Measurements from ENCODE around the gene BACH2.
"Not testable (repeated sequence)": the region's sequence is repeated elsewhere in the genome, so short reads cannot be mapped to it uniquely, and the experiment has no call there.

Gene BACH2

DNA sequence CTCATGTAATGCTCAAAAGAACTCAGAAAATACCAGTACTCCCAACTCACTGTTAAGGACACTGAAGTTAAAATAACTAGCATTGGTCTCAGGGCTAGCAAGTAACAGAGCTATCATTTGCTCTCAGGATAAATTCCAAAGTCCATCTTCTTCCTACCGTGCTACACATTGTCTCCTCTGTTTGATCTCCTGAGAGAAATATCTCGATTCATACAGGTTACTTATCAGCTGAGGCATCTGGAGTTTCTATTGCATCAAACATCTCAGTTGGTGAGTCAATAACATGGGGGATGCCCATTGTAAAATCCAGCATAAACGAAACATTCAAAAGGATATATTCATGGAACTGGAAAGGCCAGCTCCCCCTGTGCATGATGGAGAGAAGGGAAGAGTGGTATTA, 147.4 kb downstream of the BACH2 start:
- no peak for DNase-seq

- no peak for DNase-seq
Observed at GRCh38 chr6:90148867-90149266, 147.8 kb downstream of the BACH2 start.

GRCh38 chr6:90146921-90147649, 149.6 kb downstream of the BACH2 start:
- no peak for DNase-seq

DNA sequence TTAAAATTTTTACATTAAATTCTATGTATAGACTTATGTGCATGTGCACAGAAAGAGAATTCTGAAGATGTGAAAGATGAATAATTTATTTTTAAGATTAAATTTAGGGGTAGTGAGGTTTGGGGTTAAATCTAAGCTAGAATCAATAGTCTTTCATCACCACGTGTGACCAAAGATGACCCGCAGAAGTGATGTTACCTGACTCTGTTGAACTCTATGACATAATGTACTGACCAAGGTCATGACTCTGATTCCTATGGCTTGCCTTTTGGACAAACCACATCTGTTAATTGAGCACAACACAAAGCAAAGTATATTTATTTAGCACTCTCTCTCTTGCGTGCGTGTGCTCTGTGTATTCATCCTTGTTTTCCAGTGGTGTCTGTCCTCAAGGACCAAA, 150.6 kb downstream of the BACH2 start:
- no peak for DNase-seq

- no peak for DNase-seq
Observed at GRCh38 chr6:90144928-90145555, 151.6 kb downstream of the BACH2 start.

DNA sequence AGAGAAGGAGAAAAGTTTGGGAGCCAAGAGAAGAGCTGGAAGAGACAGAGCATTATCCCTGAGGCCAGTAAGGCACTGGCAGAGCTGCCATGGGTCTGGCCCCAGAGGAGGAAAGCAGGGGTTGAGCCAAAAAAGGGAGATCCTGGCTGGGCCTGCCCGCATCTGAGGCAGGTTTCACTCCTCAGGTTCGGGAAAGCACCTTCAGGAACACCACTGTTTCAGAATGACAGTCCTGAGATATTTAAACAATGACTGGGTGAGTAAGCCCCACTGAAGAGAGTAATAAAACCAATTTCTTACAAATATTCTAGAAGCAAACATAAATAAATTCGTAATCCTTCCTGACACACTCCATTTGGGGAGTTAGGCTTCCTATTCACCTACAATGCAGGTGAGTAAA, 152.2 kb downstream of the BACH2 start:
- no peak for DNase-seq

DNA sequence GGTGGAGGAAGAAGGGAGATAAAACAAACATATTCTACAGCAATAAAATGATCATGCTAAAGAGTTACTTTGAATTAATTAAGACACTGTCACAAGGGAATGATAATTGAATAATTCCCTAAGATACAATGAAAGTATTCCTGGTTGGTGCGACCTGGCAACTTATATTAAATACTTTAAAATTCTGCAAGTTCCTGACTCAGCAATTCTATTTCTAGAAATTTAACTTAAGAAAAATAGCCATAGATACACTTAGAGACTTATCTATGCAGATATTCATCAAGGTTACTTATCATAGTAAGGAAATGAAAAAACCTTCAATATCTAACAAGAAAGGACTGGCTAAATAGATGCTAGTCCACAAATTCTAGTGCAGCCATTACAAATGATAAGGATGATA, 156.0 kb downstream of the BACH2 start:
- DNase-seq = no peak

- DNase-seq = no peak
Observed at GRCh38 chr6:90139272-90139817, 157.3 kb downstream of the BACH2 start.

GRCh38 chr6:90136837-90137568, 159.6 kb downstream of the BACH2 start:
- DNase-seq = no peak

- DNase-seq = no peak
Observed at GRCh38 chr6:90136176-90136575, 160.5 kb downstream of the BACH2 start.

- DNase-seq = no peak
Observed at GRCh38 chr6:90135667-90136066, 161.0 kb downstream of the BACH2 start.

GRCh38 chr6:90133664-90134063, 163.0 kb downstream of the BACH2 start:
- not testable (repeated sequence) for DNase-seq

GRCh38 chr6:90131614-90132423, 164.8 kb downstream of the BACH2 start:
- no peak for DNase-seq

- DNase-seq = no peak
Observed at GRCh38 chr6:90131125-90131524, 165.5 kb downstream of the BACH2 start.

- DNase-seq = not testable (repeated sequence)
Observed at GRCh38 chr6:90128687-90129086, 168.0 kb downstream of the BACH2 start.

GRCh38 chr6:90127595-90127994, 169.0 kb downstream of the BACH2 start:
- no peak for DNase-seq

- DNase-seq = no peak
Observed at GRCh38 chr6:90126839-90127238, 169.8 kb downstream of the BACH2 start.

DNA sequence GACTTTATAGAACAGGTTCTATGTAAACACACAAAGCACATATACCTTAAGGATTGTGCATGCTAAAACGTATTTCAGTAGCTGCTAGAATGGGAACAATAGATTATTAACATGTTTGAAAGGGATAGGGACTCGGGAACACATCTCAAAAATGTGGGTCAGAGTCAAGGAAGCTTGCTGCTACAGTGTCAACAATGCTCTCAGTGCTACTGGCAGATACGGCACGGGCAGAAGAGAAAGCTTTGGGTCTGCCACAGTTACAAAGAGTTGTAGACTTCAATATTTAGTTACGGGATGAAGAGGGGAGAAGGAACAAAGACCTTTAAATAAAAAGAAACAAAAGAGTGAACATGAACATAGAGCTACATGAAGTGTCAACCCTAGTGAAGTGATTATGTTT, 170.5 kb downstream of the BACH2 start:
- no peak for DNase-seq

DNA sequence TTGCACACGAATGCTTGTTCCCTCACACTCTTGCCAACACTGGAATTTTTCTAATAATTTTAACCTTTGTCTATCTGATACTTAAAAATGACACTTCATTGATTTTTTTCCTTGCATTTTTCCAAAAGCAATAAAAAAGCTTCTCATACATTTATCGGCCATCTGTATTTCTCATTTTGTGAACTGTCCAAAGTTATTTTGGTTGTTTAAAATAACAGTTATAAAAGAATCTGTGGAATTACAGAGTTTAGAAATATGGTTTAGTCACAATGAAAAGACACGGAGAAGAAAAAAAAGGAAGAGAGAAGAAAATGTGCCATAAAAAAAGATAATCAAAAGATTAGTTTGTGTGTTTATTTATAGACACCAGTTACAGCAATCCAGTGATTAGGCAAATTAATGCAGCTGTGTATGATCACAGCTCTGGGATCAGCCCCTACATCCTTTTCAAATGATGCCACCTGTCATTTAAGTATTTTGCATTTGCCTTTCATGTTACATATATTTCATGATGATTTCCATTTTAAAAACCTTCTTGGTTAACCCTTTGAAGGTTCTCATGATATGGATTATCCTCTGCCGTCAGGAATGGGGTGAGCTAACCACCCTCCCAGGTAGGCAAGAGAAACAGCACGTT, 171.7 kb downstream of the BACH2 start:
- DNase-seq = no peak

DNA sequence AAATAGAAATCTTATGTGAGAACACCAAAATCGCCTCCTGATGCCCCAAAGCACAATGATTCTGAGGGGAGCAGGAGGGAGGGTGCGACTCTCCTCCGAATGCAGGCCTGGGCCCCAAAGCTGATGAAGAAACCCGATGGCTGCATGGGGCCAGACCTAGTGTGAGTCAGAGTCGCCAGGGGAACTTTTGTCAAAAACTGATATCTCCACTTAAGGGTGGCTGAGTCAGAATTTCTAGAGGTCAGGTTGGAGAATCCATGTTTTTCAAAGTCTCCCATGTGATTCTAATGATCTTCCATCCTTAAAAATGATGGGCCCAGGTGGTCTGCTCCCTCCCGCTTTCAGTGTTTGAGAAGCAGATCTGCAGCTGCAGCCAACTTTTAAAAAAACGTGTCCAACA, 172.8 kb downstream of the BACH2 start:
- DNase-seq = no peak

GRCh38 chr6:90121982-90122381, 174.7 kb downstream of the BACH2 start:
- DNase-seq = no peak

DNA sequence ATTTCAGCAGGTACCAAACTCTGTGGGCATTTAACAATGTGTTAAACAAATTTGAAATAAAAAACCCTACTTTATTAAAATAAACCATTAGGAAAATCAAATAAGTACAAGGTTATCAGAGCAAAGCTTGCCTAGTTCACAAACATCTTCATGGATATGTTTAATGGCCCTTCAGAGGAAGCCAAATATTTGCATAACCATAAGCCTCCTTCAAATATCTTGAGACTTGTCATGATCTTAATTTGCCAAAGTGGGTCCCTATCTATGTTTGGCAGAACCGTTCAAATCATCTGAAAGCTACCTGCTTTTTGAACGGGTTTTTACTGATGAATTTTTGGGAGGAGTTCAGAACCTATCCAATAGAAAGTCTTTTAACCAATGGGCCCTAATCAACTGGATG, 176.3 kb downstream of the BACH2 start:
- DNase-seq = no peak
